ENCODE data around the gene CHD2.

CHD2 gene

DNA sequence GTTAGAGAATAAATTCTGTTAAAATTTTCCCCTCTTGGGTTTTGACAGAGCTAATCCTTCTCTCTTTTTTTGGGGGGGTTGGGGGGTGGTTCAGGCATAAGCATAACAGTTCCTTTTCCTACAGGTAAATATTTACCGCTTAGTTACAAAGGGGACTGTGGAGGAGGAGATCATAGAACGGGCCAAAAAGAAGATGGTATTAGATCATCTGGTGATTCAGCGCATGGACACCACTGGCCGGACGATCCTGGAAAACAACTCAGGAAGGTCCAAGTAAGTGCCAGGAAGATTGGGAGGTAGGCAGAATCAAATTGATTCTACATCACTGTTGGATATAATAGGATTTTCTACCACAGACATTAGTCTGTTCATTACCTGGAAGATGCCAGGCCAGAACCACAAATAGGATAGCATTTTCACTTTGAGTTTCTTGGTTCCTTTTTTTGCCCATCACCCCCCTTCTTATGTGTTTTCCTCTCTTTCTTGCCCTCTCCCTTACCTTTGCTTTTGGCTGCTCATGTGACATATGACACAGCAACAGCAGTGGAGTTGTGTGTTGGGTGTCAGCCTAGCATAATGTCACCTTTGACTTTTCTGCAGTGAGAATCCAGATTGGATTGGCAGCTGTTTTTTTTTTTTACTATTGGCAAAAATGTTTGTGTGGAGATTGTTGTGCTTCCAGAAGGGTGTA is 79.0 kb downstream of the CHD2 start:
- Histone ChIP-seq H2AFZ (ENCODE audit: low read depth, low read length) (no peak overlapping the region), H3K9me3 (ENCODE audit: insufficient read depth, low read length, severe bottlenecking) (no peaks in the 10 kb centered on the region), H3K27me3 (ENCODE audit: insufficient read depth, low read length, poor library complexity) (no peaks in the 10 kb centered on the region), H3K4me2 (ENCODE audit: insufficient read depth, low read length) (no peak overlapping the region), H4K20me1 (ENCODE audit: insufficient read depth, low read length) (no peaks in the 10 kb centered on the region; the same call in 1 of the 2 replicates), H3K4me3 (ENCODE audit: low read depth in 1 of 2, low read length in 2 of 2) (no peak overlapping the region), H3K36me3 (ENCODE audit: insufficient read depth, low read length) (peaks cover 98% of the 10 kb centered on the region), H3K9ac (ENCODE audit: low read depth, low read length) (no peak overlapping the region), H3K79me2 (ENCODE audit: insufficient read depth, low read length) (peaks cover 17% of the 10 kb centered on the region), H3K4me1 (ENCODE audit: insufficient read depth, low read length) (no peaks in the 10 kb centered on the region), H3K27ac (ENCODE audit: low read length) (no peak overlapping the region)
- ATAC-seq (ENCODE audit: insufficient read depth, low read depth) (no peak), DNase-seq (no peak)
- TF ChIP-seq CTCF (IDR thresholded peaks at IDR 0.05; ENCODE audit: borderline replicate concordance, extremely low read depth, low read length, poor library complexity, severe bottlenecking) (no peak), EZH2 (IDR thresholded peaks at IDR 0.05; ENCODE audit: borderline replicate concordance, low read depth, low read length, severe bottlenecking) (no peak)

DNA sequence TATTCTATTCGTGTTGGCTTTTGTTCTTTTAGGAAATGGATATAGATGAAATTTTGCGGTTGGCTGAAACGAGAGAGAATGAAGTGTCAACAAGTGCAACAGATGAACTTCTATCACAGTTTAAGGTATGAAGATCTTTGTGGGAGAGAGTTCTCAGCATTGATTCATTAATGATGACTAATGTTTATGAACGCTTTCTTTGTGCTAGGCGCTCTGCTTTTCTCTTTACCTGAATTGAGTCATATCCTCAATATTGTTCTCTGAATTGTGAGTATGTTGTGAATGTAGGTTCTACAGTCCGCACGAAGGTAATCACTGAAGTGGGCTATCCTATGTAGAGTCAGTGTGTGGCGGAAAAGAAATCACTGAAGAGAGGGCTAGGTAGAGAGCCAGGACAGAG is 81.2 kb downstream of the CHD2 start:
- DNase-seq (no peak), ATAC-seq (ENCODE audit: insufficient read depth, low read depth) (no peak)
- Histone ChIP-seq H3K27me3 (ENCODE audit: insufficient read depth, low read length, poor library complexity) (no peaks in the 10 kb centered on the region), H3K79me2 (ENCODE audit: insufficient read depth, low read length) (peaks cover 16% of the 10 kb centered on the region; the same call in 1 of the 2 replicates), H3K9me3 (ENCODE audit: insufficient read depth, low read length, severe bottlenecking) (no peaks in the 10 kb centered on the region), H3K36me3 (ENCODE audit: insufficient read depth, low read length) (peaks cover 98% of the 10 kb centered on the region), H2AFZ (ENCODE audit: low read depth, low read length) (no peak overlapping the region), H3K9ac (ENCODE audit: low read depth, low read length) (no peak overlapping the region), H3K4me3 (ENCODE audit: low read depth in 1 of 2, low read length in 2 of 2) (no peak overlapping the region), H3K27ac (ENCODE audit: low read length) (no peak overlapping the region), H3K4me1 (ENCODE audit: insufficient read depth, low read length) (no peaks in the 10 kb centered on the region), H3K4me2 (ENCODE audit: insufficient read depth, low read length) (no peak overlapping the region), H4K20me1 (ENCODE audit: insufficient read depth, low read length) (no peaks in the 10 kb centered on the region; the same call in 1 of the 2 replicates)
- no peak for TF ChIP-seq EZH2 (IDR thresholded peaks at IDR 0.05; ENCODE audit: borderline replicate concordance, low read depth, low read length, severe bottlenecking)
- TF ChIP-seq CTCF (IDR thresholded peaks at IDR 0.05; ENCODE audit: borderline replicate concordance, extremely low read depth, low read length, poor library complexity, severe bottlenecking) = no peak

GRCh38 chr15:92984161-92984560 is 84.0 kb downstream of the CHD2 start:
- Histone ChIP-seq H3K9ac (ENCODE audit: low read depth, low read length) (no peak overlapping the region), H4K20me1 (ENCODE audit: insufficient read depth, low read length) (no peaks in the 10 kb centered on the region), H3K9me3 (ENCODE audit: insufficient read depth, low read length, severe bottlenecking) (no peaks in the 10 kb centered on the region), H3K79me2 (ENCODE audit: insufficient read depth, low read length) (peaks cover 19% of the 10 kb centered on the region), H3K4me2 (ENCODE audit: insufficient read depth, low read length) (no peak overlapping the region), H3K4me3 (ENCODE audit: low read depth in 1 of 2, low read length in 2 of 2) (no peak overlapping the region), H3K36me3 (ENCODE audit: insufficient read depth, low read length) (peaks cover 93% of the 10 kb centered on the region), H3K27me3 (ENCODE audit: insufficient read depth, low read length, poor library complexity) (no peaks in the 10 kb centered on the region), H3K27ac (ENCODE audit: low read length) (no peak overlapping the region), H2AFZ (ENCODE audit: low read depth, low read length) (no peak overlapping the region), H3K4me1 (ENCODE audit: insufficient read depth, low read length) (no peaks in the 10 kb centered on the region)
- no peak for DNase-seq
- ATAC-seq (ENCODE audit: insufficient read depth, low read depth) = no peak
- no peak for TF ChIP-seq CTCF (IDR thresholded peaks at IDR 0.05; ENCODE audit: borderline replicate concordance, extremely low read depth, low read length, poor library complexity, severe bottlenecking)
- TF ChIP-seq EZH2 (IDR thresholded peaks at IDR 0.05; ENCODE audit: borderline replicate concordance, low read depth, low read length, severe bottlenecking) = no peak
